ENCODE results near the gene SFTPB.
"Not testable (repeated sequence)": the region's sequence is repeated elsewhere in the genome, so short reads cannot be mapped to it uniquely, and the experiment has no call there.

Gene SFTPB

DNA sequence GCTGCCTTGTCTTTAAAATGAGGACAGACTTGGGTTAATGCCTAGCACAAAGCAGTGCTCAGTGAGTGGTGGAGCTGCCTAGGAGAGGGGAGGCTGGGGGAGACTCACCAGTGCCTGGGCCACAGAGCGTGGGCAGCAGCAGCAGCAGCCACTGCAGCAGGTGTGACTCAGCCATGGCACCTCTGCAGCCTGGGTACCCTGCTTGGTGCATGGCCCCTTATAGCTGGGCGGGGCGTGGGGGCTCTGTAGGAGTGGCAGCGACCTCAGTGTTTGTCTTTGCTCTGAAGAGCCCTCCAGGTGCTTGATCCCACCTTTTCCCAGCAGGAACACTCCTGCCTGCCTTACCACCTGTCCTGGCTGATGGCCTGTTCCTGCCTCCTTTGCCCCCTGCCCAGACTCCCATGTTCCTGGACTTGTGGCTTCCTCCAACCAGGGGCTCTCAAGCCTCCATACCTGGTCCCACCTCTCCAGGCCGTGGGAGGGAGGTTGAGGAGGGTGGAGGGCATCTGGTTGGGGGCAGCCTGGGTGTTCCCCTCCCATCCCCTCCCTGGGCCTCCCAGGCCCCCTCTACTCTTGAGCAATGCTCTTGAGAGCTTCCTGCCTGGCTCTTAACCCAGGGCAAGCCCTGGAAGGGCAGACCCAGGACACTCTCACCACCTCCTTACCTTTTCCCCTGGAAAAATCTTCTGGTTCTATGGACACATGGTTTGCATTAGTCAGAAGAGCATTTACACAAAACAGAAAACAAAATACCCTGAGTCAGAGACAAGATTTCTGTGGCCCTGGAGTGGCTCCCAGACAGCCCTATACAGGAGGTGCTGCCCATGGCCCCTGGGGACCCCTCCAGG is at the start of gene SFTPB:
Gene SFTPB, minus strand, starts transcription at position 191 of the 848 bp plus-strand sequence. Its CDS starts 16 bp downstream, at position 175.
- in situ Hi-C loops (cut with HindIII; ENCODE audit: low sequenced_read_pairs): no loop called here

GRCh38 chr2:85717308-85718008 is 49.5 kb upstream of the SFTPB start:
- in situ Hi-C loops (cut with HindIII; ENCODE audit: low sequenced_read_pairs): no loop called here

DNA sequence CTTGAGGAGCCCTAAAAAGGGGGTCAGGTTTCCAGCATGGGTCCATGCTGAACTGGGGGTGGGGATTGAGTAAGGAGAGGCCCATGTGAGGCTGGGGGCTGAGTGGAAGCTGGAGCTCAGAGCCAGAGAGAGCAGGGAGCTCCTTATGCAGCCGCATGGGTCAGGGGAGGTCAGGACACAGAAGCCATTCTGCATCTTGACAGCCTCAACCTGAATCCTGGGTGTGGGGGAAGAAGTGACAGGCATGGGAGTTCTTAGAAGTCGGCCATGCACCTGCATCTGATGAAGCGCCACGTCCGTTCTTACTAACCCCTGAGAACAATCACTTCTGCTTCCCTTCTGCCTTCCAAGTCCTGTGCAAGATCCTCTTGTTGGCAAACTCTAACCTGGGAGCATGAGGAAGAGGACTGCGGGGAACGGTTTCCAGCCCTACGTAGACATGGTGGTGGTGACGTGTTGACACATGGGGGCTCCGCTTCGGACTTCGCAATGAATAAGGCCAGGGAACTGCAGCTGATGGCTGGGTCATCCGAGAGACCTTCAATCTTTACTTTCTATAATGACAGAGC is 48.4 kb upstream of the SFTPB start:
- in situ Hi-C loops (cut with HindIII; ENCODE audit: low sequenced_read_pairs): no loop called here

GRCh38 chr2:85714841-85715240 is 46.8 kb upstream of the SFTPB start:
- in situ Hi-C loops (cut with HindIII; ENCODE audit: low sequenced_read_pairs): no loop called here

- in situ Hi-C loops (cut with HindIII; ENCODE audit: low sequenced_read_pairs): not testable (repeated sequence)
Measured at GRCh38 chr2:85714421-85714820, 46.4 kb upstream of the SFTPB start.

DNA sequence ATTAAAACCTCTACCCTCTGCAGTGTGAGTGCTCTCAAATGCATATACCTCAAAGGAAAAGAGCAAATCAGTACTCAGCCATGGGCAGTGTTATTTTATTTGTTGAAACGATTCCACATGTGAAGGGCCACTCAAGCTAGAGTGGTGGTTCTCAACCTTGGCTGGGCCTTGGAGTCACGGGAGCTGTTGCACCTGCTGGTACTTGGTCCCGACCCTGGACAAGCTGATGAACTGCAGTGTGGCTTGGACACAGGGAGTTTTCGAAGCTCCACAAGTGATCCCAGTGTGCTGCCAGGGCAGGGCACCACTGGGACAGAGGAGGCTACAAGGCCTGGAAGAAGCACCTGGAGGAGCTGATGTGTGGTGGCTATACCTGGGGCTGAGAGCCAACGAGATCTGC is 45.8 kb upstream of the SFTPB start:
- in situ Hi-C loops (cut with HindIII; ENCODE audit: low sequenced_read_pairs): no loop called here

DNA sequence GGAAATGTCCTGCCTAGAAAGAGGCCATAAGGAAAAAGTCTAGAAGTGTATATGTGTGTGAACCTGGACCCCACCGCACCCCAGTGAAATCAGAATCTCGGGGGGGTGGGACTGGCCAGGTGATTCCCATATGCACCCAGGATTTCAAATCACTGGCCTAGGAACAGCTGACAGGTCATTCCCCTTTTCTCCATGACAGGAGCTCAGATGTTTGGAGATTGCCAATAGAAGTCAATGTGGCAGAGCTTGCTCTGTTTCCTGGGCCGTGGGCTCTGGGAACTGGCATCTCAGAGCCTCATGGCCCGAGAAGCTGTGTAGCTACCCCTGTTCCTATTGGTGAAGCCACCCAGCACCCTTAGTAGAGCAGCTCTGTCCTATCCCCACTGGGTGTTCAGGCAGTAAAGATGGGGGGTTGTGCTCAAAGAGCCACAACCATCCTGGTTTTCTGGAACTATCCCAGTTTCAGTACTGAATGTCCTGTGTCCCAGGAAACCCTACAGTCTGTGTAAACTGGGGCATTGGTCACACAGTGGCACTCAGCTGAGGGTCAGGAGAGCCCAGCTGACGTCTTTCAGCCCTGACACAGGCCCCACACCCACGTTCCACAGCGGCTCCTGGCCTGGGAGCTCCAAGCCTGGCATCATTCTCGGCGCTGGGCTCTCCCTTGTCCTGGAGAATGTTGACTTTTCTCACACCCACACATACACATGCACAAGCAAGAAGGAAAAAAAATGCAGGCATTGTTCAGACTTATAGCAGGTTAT is 45.0 kb upstream of the SFTPB start:
- in situ Hi-C loops (cut with HindIII; ENCODE audit: low sequenced_read_pairs): no loop called here

GRCh38 chr2:85712336-85712735 is 44.3 kb upstream of the SFTPB start:
- in situ Hi-C loops (cut with HindIII; ENCODE audit: low sequenced_read_pairs): no loop called here

GRCh38 chr2:85711578-85712060 is 43.6 kb upstream of the SFTPB start:
- in situ Hi-C loops (cut with HindIII; ENCODE audit: low sequenced_read_pairs): no loop called here

DNA sequence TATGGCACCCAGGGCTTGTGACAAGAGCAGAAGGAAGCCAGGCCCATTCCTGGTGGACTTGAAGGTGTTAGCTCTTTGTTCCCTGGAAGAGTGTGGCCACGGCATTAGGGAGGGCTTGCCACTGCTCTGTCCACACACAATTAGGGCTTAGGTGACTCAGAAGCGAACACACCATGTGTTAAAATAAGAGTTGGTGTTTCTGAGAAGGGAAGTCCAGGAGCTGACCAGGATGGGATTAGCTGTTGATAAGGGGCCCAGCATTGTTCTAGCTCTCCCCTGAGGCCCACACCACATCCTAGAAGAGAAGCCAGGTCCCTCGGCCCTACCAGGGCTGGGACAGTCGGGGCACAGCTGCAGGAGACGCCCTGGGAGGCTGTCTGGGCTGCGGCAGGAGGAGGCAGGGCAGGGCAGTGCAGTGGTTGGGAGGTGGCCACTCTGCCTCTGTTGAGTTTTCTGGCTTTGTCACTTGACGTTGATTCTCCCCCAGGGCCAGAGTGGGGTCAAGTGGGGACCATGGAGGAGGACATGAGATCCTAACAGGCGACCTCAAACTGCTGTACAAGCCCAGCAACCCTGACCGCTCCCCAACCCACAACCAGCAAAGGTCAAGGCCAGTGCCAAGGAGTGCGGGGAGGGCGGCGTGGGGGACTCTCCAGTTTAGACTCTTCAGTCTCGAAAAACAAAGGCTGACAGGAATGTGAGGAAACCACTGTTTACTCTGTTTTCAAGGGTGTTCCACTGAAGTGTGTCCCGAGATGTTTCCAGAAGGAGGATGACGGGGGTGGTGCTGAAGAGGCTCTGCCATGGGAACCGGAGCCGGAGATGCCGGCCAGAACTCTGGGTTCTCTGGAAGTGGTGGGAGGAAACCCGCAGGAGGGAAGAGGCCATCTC is 42.9 kb upstream of the SFTPB start:
- in situ Hi-C loops (cut with HindIII; ENCODE audit: low sequenced_read_pairs): no loop called here

DNA sequence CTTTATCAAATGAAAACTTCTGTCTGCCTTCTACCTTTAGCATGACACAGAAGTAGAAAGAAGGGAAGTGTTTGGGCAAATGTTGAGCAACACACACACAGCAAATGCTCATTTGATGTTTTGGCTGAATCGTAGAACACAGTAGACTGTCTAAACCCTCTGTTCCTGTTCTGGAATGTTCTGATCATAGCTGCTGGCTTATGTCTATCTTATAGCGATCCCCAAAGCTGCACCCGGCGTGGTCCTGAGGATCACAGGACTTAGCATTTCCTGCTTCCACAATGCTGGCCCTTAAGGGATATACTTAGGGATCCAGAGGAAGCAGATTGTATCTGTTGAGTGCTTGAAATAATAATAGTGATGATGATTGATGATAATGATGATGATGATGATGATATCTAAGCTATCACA is 41.4 kb upstream of the SFTPB start:
- in situ Hi-C loops (cut with HindIII; ENCODE audit: low sequenced_read_pairs): no loop called here

- in situ Hi-C loops (cut with HindIII; ENCODE audit: low sequenced_read_pairs): no loop called here
Measured at GRCh38 chr2:85708641-85709040, 40.6 kb upstream of the SFTPB start.

GRCh38 chr2:85707304-85707703 is 39.3 kb upstream of the SFTPB start:
- in situ Hi-C loops (cut with HindIII; ENCODE audit: low sequenced_read_pairs): no loop called here

DNA sequence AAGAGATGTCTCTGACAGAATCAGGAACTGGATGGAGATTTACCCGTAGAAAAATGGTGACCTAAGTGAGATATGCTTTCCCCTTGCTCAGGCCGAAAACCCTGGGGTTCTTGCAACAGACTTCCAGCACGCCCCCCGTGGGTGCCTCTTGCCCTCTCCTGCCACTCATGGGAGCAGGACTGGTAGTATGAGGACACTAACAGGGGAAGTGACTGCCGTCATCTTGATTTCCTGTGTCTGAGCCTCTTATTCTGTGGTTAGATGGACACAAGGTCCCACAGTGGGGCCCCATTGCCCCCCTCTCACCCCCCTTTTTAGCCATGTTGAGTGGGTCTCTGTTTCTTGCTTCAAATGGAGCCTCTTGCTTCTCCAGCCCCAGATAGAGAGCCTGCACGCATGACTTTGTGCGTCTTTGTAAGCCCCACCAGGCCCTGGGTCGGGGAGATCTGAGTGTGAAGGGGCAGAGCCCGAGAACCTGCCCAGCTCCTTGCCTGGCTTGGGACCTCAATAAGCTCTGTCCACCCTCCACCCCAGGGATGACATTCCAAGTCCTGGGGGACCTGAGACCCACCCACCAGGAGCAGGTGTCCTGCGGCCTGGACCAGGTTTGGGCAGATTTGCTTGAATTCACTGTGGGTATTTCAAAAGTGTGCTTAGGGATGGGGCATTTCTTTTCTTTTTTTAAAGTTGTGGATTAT is 38.7 kb upstream of the SFTPB start:
- in situ Hi-C loops (cut with HindIII; ENCODE audit: low sequenced_read_pairs): no loop called here

- in situ Hi-C loops (cut with HindIII; ENCODE audit: low sequenced_read_pairs): no loop called here
Measured at GRCh38 chr2:85706063-85706462, 38.1 kb upstream of the SFTPB start.

GRCh38 chr2:85705680-85706039 is 37.7 kb upstream of the SFTPB start:
- in situ Hi-C loops (cut with HindIII; ENCODE audit: low sequenced_read_pairs): no loop called here

- in situ Hi-C loops (cut with HindIII; ENCODE audit: low sequenced_read_pairs): no loop called here
Measured at GRCh38 chr2:85704800-85705679, 37.0 kb upstream of the SFTPB start.

DNA sequence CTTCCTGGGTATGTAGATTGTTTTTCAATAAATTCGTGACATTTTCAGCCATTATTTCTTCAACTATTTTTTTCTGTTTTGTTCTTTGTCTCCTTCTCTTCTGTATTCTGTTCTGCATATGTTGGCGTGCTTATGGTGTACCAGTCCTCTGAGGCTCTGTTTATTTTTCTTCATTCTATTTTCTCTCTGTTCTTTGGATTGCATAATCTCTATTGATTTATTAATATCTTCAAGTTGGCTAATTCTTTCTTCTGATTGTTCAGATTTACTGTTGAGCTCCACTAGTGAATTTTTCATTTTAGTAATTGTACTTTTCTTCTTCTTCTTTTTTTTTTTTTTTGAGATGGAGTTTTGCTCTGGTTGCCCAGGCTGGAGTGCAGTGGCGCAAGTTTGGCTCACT is 36.0 kb upstream of the SFTPB start:
- in situ Hi-C loops (cut with HindIII; ENCODE audit: low sequenced_read_pairs): no loop called here

DNA sequence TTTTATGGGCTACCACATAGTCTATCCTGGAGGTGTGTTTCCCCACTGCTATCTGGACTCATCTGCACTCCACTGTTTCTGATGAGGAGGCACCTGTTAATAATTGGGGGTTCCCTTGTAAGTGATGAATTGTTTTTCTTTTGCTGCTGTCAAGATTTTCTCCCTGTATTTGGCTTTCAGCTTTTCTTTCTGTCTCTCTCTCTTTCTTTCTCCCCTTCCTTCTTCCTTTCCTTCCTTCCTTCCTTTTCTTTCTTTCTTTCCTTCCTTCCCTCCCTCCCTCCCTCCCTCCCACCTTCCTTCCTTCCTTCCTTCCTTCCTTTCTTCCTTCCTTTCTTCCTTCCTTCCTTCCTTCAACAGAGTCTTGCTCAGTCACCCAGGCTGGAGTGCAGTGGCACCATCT is 35.3 kb upstream of the SFTPB start:
- in situ Hi-C loops (cut with HindIII; ENCODE audit: low sequenced_read_pairs): no loop called here

All from DLD1 (cell line).